GM18511 (cell line): ENCODE results near the gene HOXB6.

Experiments
- ATAC-seq: cut with Tn5 transposase; IDR thresholded peaks from one replicate; pipeline ENCODE4 v1.9.1; 2021; ENCODE audit warnings: mild to moderate bottlenecking, moderate library complexity; ENCODE audit not compliant: unreplicated experiment

Gene HOXB6

DNA sequence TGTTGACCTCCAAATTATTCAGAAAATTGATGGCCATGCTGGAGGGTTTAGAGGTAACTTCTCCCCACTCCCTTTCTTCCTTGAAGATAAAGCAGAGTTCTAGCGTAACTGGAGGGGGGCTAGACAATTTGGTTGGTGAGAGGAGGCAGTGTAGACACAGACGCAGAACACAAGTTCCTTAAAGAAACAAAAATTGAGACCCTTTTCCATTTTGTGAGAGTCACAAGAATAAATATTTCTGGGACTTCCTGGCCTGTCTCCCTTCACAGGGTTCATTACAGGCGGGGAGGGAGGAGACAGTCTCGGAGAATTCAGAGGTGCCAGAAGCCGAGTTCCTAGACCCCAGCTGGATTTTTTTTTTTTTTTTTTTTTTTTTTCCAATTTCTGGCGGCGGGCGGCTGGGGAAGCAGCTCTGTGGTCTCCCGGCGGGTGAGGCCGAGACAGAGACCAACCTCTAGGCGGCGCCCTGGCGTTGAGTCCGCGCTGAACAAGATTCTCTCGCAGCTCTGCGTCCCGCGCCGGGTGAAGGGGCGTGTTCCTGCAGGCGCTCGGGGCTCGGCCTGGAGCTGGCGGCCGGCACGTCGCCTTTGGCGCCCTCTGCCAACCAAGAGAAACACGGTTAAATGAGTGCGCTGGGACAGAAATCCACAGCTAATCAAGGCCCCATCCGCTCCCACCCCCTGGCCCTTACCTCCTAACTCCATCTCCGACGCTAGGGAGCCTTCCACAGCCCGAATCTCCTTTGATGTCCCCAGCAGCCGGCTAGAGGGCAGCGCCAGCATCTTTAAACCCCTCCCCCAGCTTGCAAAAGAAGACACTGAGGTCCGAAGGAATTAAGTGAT, 31.6 kb upstream of the HOXB6 start:
- ATAC-seq = peak; percentile 65

- no peak for ATAC-seq
These were observed 29.9 kb upstream of the HOXB6 start for GRCh38 chr17:48634493-48635208.

- ATAC-seq = no peak
These were observed 28.5 kb upstream of the HOXB6 start for GRCh38 chr17:48633266-48633677.

DNA sequence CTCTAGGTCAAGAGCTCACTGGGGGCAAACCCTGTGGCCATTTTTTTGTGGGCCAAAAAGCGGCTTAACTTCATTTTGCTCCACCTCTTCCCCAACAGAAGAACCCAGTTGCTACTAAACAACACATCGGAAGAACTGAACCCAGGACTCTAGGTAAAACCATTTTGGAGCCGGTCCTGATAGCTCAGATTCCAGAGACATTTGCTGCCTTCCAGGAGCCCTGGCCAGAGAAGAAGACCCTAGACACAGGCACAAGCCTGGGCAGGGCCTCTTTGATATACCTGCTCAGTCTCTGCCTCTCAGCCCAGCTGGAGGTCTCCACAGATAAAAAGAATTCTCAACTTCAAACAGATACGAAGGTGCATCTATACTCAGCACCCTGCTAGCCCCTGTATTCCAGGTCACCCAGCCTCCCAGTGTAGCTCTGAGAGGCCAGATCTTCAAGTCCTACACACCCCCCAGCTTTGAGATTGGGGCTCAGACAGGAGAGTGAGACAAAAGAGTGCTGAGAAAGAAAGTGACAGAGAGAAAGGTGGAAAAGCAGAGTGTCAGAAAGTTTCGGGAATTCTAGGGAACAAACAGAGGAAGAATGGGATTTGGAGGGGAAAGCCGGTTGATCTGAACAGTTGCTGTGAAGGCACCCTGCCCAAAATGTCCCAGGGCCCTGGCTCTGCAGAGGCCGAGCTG, 27.9 kb upstream of the HOXB6 start:
- ATAC-seq = no peak

GRCh38 chr17:48631693-48632578, 27.1 kb upstream of the HOXB6 start:
- peak; percentile 56 for ATAC-seq

- ATAC-seq = no peak
These were observed 26.3 kb upstream of the HOXB6 start for GRCh38 chr17:48630925-48631692.

DNA sequence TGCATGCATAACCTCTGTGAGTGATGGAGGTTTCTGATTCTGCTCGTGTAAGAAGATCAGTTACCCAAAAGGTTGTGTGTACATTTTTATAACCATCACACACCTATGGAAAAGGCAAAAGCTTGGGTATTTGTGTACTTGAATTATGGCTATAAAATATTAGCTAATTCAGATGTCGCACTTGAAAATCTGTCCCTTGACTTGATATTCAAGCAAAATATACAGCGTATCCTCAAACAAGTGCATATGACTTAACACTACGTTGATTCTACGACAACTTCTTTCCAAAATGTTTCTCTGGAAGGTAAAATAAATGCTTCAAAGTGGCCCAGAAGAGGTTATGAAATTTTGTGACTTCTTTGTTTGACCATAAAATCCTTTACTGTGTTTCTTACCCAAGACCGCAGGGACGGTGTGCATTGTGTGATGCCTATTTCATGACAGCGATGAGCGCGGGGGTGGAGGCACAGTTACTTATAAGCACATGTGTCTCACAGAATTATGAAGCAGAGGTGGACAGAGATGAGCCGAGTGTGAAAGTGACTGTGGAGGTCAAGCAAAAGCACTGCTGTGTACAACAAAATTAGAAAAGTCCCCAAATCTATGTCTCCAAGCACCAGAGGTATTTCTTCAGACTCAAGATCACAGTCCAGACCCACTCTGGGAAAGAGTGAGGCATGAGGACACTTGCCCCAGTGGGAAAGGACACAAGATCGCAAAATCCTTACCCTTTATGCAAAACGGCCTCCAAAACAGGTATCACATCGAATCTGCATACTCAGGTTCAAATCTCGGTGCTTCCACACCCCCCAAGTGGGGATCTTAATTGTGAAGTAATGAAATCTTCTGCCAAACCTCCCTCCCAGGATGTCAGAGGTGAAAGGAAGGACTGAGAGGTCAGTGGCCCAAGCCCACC, 25.5 kb upstream of the HOXB6 start:
- ATAC-seq = no peak

DNA sequence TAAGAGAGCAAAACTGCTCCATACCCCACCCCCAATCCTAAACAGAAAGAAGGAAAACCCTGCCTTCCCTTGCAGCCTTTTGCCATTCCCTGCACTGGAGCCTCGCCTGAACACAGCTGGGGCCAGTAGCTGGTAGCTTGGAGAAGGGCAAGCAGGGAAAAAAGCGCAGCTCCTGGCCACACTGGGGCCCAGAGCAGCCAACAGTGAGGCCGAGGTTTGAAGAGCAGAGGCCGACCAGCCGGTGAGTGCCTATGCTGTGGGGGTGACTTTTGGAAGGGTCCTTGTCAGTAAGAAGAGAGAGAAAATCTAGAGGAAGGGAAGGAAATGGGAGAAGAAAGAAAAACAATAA, 24.6 kb upstream of the HOXB6 start:
- no peak for ATAC-seq

DNA sequence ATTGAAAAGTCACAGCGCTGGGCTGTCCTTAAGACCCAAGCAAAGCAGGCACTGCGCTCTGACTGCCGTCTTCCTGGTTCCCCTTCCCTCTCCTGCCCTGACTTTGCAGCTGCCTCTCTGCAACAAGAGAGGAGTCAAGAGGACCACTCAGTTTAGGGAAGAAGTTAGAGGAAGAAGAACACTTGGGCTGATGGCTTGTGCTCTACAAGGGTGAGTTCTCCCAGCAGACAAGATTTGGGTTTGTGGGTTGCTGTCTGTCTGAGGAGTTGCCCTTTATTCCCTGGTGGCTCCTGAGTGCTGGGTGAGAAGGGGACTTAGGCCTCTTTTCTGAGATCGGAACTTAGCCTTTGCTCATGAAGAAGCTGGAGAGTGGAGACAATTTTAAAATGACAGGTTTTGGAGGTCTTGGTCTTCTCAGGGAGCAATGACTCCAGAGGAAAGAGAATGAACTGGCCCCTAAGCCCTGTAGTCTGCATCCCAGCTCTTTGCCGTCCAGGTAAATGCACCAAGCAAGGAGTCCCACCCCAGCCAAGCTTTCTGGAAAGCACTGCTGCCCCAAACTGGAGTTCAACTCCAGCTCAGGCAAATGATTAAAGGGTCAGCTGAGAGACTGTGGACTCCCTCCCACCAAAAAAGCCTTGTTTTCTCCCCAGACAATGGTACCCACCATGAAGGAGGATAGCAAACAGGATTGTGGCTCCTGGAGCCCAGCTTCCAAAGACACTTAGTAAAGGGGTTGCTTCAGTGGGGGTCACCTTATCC, 24.0 kb upstream of the HOXB6 start:
- no peak for ATAC-seq

- ATAC-seq = no peak
These were observed 23.1 kb upstream of the HOXB6 start for GRCh38 chr17:48627623-48628521.

- no peak for ATAC-seq
These were observed 22.4 kb upstream of the HOXB6 start for GRCh38 chr17:48627118-48627597.

DNA sequence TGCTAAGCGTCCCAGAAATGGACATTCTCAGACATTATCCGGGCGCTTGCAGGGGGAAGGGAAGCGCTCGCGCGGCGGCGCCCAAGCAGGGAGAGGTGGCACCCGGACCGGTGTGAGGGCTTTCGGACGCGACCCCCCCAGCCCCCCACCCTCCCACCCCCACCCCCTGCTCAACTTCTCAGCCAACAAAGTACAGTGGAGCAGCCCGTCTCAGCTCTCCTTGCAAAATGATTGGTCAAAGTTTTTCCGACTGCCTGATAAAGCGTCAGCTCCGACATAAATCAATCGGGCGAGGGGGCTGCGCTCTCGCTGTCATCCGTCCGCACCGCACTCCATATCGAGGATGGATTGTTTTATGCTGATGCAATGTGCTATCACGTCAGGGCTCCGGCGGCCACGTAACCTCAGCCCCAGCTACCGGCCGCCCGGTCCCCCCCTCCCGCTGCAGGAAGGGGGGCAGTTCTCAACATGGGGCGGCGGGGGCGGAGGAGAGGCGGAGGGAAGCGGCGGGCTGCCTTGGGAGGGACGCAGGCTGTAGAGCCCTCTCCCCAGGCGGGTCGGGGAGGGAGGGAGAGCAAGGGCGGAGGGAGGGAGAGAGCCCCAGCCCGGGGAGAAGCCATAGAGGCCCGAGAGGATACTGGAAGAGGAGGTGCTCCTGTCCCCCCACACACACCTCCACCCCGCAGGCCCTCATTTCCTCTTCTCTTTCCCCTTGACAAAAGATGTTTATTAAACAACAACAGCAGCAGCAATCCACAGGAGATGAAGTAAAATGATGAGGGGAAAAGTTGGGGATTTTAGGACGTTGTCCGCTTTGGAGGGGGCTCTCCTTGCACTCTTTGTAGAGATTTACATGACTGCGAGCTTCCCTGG, 21.7 kb upstream of the HOXB6 start, which contains the start of gene HOXB9:
Gene HOXB9 (minus strand): TSS at position 114 of the 873 bp plus-strand sequence. CDS start 89 bp downstream, at position 25.
- no peak for ATAC-seq

DNA sequence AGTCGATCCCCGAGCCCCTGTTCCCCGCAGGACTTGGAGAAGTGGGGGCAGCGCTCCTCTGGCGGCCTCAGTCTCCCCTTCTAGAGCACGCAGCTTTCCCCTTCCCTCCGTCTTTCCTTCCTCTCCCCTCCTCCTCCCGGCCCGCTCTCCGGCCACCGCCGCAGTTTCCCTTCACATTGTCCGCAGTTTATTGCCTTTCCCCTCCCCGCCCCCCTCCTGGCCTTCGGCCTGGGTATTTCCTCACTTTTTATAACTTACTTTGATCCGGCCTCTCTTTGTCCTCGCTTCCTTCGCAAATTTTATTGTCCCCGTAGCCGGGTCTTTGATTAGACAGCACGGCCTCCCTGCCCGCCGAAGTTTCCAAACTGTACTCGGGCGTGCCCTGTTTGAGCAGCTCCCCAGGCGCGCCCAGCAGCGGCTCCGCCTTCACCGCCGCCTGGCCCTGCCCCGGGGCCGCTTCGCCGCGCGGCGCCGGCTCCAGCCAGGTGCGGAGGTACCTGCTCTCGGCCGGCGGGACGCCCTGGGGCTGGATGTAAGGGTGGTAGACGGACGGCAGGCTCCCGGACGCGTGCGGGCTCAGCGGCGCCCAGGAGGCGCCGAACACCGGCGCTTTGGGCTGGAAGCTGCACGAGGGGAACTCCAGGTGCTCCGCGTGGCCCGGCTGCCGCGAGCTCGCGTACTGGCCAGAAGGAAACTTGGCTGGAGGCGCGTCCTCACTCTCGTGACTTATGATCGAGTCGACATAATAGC, 20.9 kb upstream of the HOXB6 start:
- no peak for ATAC-seq

DNA sequence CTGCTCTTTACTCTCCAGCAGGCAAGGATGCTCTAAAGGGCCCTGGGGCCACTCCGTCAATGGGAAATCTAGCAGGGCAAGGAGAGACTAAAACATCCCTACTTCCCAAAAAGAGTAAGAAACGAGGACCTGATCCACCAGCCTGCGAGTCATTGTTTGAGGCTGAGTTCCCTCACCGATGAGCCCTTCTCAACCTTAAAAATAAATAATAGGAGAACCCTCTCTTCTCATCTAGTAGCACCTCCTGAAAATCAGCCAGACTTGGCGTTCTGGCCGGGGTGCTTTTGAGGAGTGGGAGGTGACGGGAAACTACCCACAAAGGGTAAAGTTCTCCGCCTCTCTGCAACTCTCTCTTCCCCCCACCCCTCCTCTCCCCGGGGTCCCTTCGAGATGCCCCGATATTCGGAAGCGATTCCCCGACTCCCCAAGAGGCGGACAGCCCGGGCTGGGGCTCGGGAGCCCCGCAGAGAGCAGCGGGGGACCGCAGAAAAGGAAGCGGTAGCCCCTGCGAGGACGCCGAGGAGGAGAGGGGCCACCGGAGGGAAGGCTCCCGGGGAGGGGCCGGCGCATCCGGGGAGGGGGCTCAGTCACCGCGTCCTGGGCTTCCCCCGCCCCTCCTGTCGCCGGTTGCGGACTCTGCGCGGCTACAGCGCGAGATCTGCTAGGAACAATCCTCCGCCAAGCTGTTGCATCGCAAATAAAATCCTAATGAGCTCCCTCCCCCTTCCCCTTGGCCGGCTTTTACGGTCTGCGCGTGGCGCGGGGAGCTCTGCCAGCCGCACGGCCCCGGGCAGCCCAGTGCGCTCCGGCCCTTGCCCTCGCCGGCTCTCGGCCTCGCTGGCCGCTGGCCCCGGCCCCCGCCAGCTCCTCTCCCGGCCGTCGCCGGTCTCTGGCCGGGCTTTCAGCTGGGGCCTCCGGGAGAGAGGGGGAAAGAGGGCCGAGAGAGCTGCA, 20.0 kb upstream of the HOXB6 start:
- ATAC-seq = no peak
